Keratinocyte (primary cell): Measurements from ENCODE around the gene SLC35B3. TPM values are rescaled to one million over a fixed set of nuclear protein-coding genes. Genes with fewer than 3 reads are reported as not detected.

Experiments used
- DNase-seq: peaks from one replicate; pipeline ENCODE4 v3.0.0-alpha.2; 2011; ENCODE audit warnings: low read depth, missing footprints, low spot score
- FAIRE-seq: peaks from 2 replicates; lab custom pipeline; 2011; peaks lifted over from hg19 to GRCh38; lab: Jason Lieb, UNC
- H2AFZ ChIP-seq: 2 replicates; pipeline ENCODE4 v1.6.0; 2012; ENCODE audit warnings: low read length, control low read depth, inconsistent platforms; ENCODE audit not compliant: control insufficient read depth
- H3K27ac ChIP-seq: 2 replicates; pipeline ENCODE4 v1.5.1; 2011; ENCODE audit warnings: low read length; ENCODE audit not compliant: control insufficient read depth, insufficient read depth
- H3K27me3 ChIP-seq: 3 replicates; pipeline ENCODE4 v1.6.0; 2011; ENCODE audit warnings: low read length; ENCODE audit not compliant: control insufficient read depth, insufficient read depth; ENCODE audit errors: extremely low read depth
- H3K36me3 ChIP-seq, 2 experiments: 2 replicates in 1 of 2; 3 replicates in 1 of 2; pipeline ENCODE4 v1.5.1; 2011; ENCODE audit warnings: low read length in 2 of 2, mild to moderate bottlenecking in 1 of 2; ENCODE audit not compliant: control insufficient read depth in 2 of 2, insufficient read depth in 2 of 2; ENCODE audit errors: extremely low read depth in 1 of 2
- H3K4me1 ChIP-seq: 3 replicates; pipeline ENCODE4 v1.5.1; 2011; ENCODE audit warnings: low read length; ENCODE audit not compliant: control insufficient read depth, insufficient read depth; ENCODE audit errors: extremely low read depth
- H3K4me2 ChIP-seq: 3 replicates; pipeline ENCODE4 v1.6.0; 2011; ENCODE audit warnings: low read depth, low read length; ENCODE audit not compliant: control insufficient read depth, insufficient read depth; ENCODE audit errors: extremely low read depth
- H3K4me3 ChIP-seq, 3 experiments: fragments of 200-600 bp in 1 of 3; sonication (generic) in 1 of 3; 2 replicates in 2 of 3; 3 replicates in 1 of 3; pipeline ENCODE4 v1.5.1; 2011 to 2016; ENCODE audit warnings: low read length in 3 of 3, mild to moderate bottlenecking in 3 of 3, control low read depth in 2 of 3, inconsistent platforms in 1 of 3, low read depth in 1 of 3, mixed read lengths in 1 of 3, mixed run types in 1 of 3, moderate library complexity in 1 of 3; ENCODE audit not compliant: control insufficient read depth in 2 of 3, insufficient read depth in 2 of 3; ENCODE audit errors: extremely low read depth in 1 of 3
- H3K79me2 ChIP-seq: 2 replicates; pipeline ENCODE4 v1.6.0; 2012; ENCODE audit warnings: low read length; ENCODE audit not compliant: control insufficient read depth, insufficient read depth
- H3K9ac ChIP-seq: 3 replicates; pipeline ENCODE4 v1.6.0; 2011; ENCODE audit warnings: low read length; ENCODE audit not compliant: control insufficient read depth, insufficient read depth; ENCODE audit errors: extremely low read depth
- H3K9me1 ChIP-seq: 3 replicates; pipeline ENCODE4 v1.6.0; 2011; ENCODE audit warnings: low read length; ENCODE audit not compliant: control insufficient read depth, insufficient read depth; ENCODE audit errors: extremely low read depth
- H3K9me3 ChIP-seq: 2 replicates; pipeline ENCODE4 v1.5.1; 2012; ENCODE audit warnings: low read depth, low read length; ENCODE audit not compliant: control insufficient read depth
- H4K20me1 ChIP-seq: 3 replicates; pipeline ENCODE4 v1.6.0; 2011; ENCODE audit warnings: low read length; ENCODE audit not compliant: control insufficient read depth, insufficient read depth; ENCODE audit errors: extremely low read depth
- CTCF ChIP-seq, 3 experiments: IDR thresholded peaks in 1 of 3; conservative IDR thresholded peaks in 1 of 3; optimal IDR thresholded peaks in 1 of 3; 2 replicates in 2 of 3; 3 replicates in 1 of 3; pipeline versions ENCODE3 to v1.5.1; 2011; ENCODE audit warnings: low read length in 3 of 3, mild to moderate bottlenecking in 3 of 3, moderate library complexity in 2 of 3, control low read depth in 1 of 3, inconsistent platforms in 1 of 3; ENCODE audit not compliant: insufficient read depth in 2 of 3; ENCODE audit errors: extremely low read depth in 1 of 3
- EZH2 ChIP-seq: IDR thresholded peaks from one replicate; pipeline ENCODE4 v1.6.1; 2012; ENCODE audit warnings: inconsistent platforms, mild to moderate bottlenecking, low read length, moderate library complexity
- dilution Hi-C: fragments of 300-500 bp; cut with MboI; formaldehyde crosslinking; loops from one replicate; pipeline ENCODE4 v1.7.0; 2020; ENCODE audit warnings: low sequenced_read_pairs; ENCODE audit not compliant: extremely low pct_ligation_motif_present
- polyA plus RNA-seq, 5 experiments: library from polyadenylated mRNA; depleted of rRNA in 3 of 5; stranded (reverse) in 3 of 5; stranded (forward) in 1 of 5; unstranded in 1 of 5; fragments of >200 nt; gene quantifications; 1 replicate in 1 of 5; 2 replicates in 3 of 5; 3 replicates in 1 of 5; pipeline versions ENCODE4 v1.2.1 to v1.2.3, GENCODE V29; 2011 to 2012; ENCODE audit warnings: missing spikeins in 2 of 5, low read depth in 1 of 5, low replicate concordance in 1 of 5

Gene SLC35B3
- polyA plus RNA-seq, 1 donor (not counting 4 experiments of a cell fraction or from before 2014, with no cell fraction given), result 30.6 TPM

DNA sequence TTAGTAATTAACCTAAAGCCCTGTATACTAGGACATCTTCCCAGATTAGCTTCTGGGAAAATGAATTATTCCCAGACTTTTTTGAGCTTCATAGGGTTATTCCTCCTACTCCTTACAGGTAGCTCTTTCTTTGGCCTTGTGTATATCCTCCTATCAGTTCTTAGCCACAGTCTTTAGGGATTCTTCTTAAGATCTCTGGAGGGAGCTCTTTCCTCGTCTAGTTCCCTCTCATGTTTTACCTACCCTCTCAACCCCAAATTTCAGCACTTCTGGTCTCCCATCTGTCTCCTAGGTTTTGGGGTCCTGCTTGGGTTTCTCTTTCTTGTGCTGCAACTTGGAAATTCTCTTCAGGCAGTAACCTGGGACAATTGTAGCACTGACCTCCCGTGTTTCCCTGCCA, 46.4 kb upstream of the SLC35B3 start:
- no peaks in the 10 kb centered on the region for H3K79me2 ChIP-seq
- no peak overlapping the region for H3K27ac ChIP-seq
- no peaks in the 10 kb centered on the region for H3K36me3 ChIP-seq
- dilution Hi-C loops, result no loop called here
- no peak overlapping the region for H3K4me3 ChIP-seq
- H3K9ac ChIP-seq, result no peak overlapping the region
- H3K9me1 ChIP-seq, result no peaks in the 10 kb centered on the region
- H3K4me1 ChIP-seq, result no peaks in the 10 kb centered on the region
- no peak for DNase-seq
- no peak for FAIRE-seq
- no peaks in the 10 kb centered on the region for H3K27me3 ChIP-seq
- TF ChIP-seq CTCF (optimal IDR thresholded peaks at IDR 0.05 in 1 of 3, IDR thresholded peaks at IDR 0.05 in 1 of 3, conservative IDR thresholded peaks at IDR 0.05 in 1 of 3; ENCODE audit: extremely low read depth in 1 of 3, insufficient read depth in 2 of 3, low read length in 3 of 3) (peak in 2 of 3 experiments; percentile 47 to 69), EZH2 (no peak)
- no peaks in the 10 kb centered on the region for H4K20me1 ChIP-seq
- H3K9me3 ChIP-seq, result no peaks in the 10 kb centered on the region
- no peak overlapping the region for H3K4me2 ChIP-seq
- no peak overlapping the region for H2AFZ ChIP-seq

GRCh38 chr6:8478418-8478817, 43.1 kb upstream of the SLC35B3 start:
- H3K79me2 ChIP-seq, result no peaks in the 10 kb centered on the region
- no peak overlapping the region for H3K9ac ChIP-seq
- dilution Hi-C loops, result no loop called here
- H3K9me3 ChIP-seq, result no peaks in the 10 kb centered on the region
- no peak overlapping the region for H3K27ac ChIP-seq
- DNase-seq (no peak), FAIRE-seq (no peak)
- H3K4me3 ChIP-seq, result no peak overlapping the region
- no peaks in the 10 kb centered on the region for H3K4me1 ChIP-seq
- H3K9me1 ChIP-seq, result no peaks in the 10 kb centered on the region
- no peak overlapping the region for H3K4me2 ChIP-seq
- no peaks in the 10 kb centered on the region for H4K20me1 ChIP-seq
- H2AFZ ChIP-seq, result no peak overlapping the region
- no peaks in the 10 kb centered on the region for H3K27me3 ChIP-seq
- no peaks in the 10 kb centered on the region for H3K36me3 ChIP-seq
- TF ChIP-seq CTCF (optimal IDR thresholded peaks at IDR 0.05 in 1 of 3, IDR thresholded peaks at IDR 0.05 in 1 of 3, conservative IDR thresholded peaks at IDR 0.05 in 1 of 3; ENCODE audit: extremely low read depth in 1 of 3, insufficient read depth in 2 of 3, low read length in 3 of 3) (no peak), EZH2 (no peak)
